SK-MEL-5 (cell line): ENCODE data around the gene APBB2. TPM values are rescaled to one million over a fixed set of nuclear protein-coding genes. Genes with fewer than 3 reads are reported as not detected.

Source experiments
- DNase-seq: peaks from one replicate; pipeline ENCODE4 v3.0.0-alpha.2; 2016; ENCODE audit warnings: low read depth, low spot score
- in situ Hi-C: cut with HindIII; loops from 2 replicates; pipeline ENCODE4 v1.10.0; 2016; ENCODE audit warnings: low sequenced_read_pairs, high pct_unique_total_duplicates, low pct_unique_long_range_greater_than_20kb
- polyA plus RNA-seq, 2 experiments: library from polyadenylated mRNA; depleted of rRNA; stranded (reverse); fragments of >200 nt; gene quantifications; 2 replicates each; pipeline ENCODE4 v1.2.3, GENCODE V29; 2015
- total RNA-seq: library from RNA; depleted of rRNA; stranded (reverse); fragments of >200 nt; shearing (Covaris generic); gene quantifications from 2 replicates; pipeline ENCODE4 v1.2.3, GENCODE V29; 2014; rRNA removed

The APBB2 gene
- 10.9 and 15.5 TPM in 2 replicates for total RNA-seq
- polyA plus RNA-seq (2015; cell fraction: cytosol; rRNA removed): 12.2 and 14.4 TPM in 2 replicates
- polyA plus RNA-seq (2015; cell fraction: nucleus; rRNA removed): 10.0 and 15.4 TPM in 2 replicates

DNA sequence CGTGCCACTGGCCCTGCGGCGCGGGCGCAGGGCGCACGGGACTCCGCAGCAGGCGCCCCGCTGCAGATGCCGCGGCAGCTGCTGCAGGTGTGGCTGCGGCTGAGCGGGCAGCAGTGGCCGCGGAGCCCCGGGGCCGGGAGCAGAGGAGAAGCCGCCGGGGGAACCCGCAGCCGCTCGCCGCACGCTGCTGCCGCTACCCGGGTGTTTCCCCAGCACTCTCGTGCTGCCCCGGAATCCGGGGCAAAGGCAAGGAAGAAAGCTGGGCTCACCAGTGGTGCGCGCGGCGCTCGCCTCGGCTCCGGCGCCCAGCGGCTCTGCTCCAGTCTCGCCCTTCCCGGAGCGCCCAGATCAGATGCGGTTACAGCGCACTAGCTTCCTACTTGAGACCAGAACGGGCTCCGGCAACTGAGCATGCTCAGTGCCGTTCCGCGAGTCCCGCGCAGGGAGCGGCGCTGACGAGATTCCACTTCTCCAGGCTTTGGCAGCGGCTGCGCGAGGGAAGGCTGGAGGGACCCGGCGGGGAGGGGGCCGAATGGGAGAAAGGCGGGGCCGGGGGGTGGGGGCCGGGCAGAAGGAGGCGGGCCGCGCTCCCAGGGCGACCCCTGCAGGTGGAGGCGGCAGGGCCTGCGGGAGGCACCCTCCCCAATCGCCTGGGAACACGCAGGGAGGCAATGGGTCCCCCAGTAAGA lies at the start of gene APBB2:
TSS of gene APBB2 (minus strand) at position 407 of the 689 bp plus-strand sequence. CDS start 181,288 bp downstream, outside the sequence.
- in situ Hi-C loops: no loop called here
- DNase-seq: peak; percentile 96

DNA sequence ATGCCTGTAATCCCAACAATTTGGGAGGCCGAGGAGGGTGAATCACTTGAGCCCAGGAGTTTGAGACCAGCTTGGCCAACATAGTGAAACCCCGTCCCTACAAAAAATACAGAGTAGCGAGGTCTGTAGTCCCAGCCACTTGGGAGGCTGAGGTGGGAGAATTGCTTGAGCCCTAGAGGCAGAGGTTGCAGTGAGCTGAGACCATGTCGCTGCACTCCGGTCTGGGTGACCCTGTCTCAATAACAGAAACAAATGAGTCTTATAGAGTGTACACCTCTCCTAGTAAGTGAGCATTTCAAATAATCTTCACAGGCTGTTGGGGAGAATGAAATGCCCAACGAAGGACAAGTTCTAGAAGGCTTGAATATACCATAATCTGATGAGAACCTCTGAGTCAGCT lies 47.9 kb upstream of the APBB2 start:
- no peak for DNase-seq
- in situ Hi-C loops: no loop called here

DNA sequence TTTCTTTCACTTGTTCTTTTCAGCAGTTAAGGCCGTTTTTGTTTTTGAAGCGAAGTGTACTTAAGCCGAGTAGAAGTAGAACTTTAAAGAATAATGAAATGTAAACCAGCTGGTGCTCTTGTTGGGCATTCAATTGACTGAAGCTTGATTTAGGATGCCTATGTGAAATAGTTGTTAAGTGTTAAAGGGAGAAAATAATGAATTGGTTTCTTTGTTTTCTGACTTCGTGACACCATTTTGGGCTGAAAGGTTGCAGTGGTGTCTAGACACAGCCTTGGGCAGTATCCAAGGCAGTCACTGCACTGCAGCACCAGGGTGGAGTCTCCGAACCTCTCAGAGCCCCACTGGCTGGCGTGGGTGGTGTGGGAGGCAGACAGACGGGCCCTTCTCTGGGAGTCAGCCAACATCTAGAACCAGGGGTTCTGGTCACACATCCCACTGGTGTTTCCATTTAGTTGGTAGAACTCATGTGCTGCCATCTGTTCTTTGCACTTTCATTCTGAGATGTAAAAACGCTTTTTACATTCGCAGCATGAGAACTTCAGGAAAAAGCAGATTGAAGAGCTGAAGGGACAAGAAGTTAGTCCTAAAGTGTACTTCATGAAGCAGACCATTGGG lies 45.9 kb upstream of the APBB2 start:
- peak; percentile 26 for DNase-seq
- in situ Hi-C loops: no loop called here

DNA sequence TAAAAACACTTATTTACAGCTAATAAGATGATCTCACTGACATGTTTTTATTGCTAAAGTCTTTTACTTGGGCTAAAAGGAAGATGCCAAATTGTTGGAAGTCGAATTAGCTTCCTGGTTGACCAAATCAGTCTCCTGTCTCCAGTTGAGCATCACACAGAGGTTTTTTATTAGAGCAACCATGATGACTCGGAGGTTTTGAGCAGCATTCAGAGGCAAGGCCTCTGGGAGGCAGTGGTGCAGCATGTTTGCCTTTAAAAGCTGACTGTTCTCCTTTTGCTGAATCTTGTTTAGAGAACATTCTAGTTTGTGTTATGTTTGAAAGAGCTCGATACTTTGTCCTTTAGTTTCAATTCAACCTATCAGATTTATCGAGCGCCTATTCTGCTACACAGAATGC lies 44.4 kb upstream of the APBB2 start:
- DNase-seq: peak; percentile 83
- in situ Hi-C loops: no loop called here

DNA sequence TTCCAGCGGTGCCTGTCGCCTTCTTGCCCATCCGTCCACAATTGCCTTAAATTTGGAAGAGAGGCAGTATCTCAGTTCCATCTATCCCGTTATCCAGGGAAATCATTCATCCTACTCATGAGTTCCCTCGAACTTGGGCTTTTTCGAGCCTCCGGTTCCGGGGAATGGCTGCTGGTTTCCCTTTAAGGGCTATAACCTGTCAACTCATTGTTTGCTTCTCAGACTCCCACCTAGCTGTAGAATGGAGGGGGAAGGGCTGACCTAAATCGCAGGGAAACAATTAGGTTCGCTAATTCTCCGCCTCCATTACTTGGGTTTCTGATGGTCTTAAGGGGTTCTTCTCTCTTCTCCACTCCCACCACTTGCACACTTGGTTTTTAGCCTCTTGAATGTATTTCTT lies 43.6 kb upstream of the APBB2 start:
- no peak for DNase-seq
- in situ Hi-C loops: no loop called here

DNA sequence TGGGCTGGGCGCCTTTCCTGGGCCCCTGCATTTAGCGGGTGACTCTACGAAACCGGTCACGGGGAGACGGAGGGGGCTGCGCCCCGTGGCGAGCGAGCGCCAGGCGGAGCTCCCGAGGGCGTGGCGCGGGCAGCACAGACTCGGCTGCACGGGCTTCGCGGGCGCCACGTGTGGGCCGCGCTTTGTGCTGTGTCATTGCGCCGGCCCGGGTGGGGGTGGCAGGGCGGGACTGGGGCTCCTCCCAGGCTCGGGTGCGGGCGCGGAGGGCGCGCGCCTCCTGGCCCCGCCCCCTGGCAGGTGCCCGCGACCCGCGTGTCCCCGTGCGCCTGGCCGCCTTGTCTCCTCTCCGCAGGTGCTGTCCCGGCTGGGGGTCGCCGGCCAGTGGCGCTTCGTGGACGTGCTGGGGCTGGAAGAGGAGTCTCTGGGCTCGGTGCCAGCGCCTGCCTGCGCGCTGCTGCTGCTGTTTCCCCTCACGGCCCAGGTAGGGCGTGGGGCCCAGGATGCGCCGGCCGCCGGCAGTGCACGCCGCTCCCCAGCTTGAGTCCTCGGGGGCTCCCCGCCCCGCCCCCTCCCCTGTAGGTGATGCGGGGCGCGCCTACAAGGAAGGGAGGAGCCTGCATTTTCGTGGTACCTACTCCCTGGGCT lies 43.0 kb upstream of the APBB2 start:
- in situ Hi-C loops: no loop called here
- no peak for DNase-seq

DNA sequence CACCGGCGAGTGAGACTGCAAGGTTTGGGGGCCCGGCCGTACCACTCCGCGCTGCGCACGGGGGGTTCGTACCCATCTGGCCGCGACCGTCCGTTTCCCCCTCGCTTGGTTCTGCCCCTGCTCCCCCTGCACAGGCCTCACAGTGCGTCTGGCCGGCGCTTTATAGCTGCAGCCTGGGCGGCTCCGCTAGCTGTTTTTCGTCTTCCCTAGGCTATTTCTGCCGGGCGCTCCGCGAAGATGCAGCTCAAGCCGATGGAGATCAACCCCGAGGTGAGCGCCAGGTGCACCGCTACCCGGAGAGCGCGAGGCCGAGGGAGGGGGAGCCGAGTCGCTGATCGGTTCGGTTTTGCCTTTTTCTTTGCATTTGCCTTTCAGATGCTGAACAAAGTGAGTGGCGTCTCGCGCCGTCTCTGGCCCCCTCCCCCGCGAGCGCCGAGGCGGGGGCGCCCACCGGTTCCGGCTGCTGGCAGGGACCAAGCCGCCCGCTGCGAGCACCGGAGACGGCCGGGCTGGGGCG lies 42.5 kb upstream of the APBB2 start, which contains the start of gene UCHL1:
TSS of gene UCHL1 (plus strand) at position 189 of the 517 bp plus-strand sequence. CDS start at position 238, 49 bp downstream.
- in situ Hi-C loops: no loop called here

DNA sequence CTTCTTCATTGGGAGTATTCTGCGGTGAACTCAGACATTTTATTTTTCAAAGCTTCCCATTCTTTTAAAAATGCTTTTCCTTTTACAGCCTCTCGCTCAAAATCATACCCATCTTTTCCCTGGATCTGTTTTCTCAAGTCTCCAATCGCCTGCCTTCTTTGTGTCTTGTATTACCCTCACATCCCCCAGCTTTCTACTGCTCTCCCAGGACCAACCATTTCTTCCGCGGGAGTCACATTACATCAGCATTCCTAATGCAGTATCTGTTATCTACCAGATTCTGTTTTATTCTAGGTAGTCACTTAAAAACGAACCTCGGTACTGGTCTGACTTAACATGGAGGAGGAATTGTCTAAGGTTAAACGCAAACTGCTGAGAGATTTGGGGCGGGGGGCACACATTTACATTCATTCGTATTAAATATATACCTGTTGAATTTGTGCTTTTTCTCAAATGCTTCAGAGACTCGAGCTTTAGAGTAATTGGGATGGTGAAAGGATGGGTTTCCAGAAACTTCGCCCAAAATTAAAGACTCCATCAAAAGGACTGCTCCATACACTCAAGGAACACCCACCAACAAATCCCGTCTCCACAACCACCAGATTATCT lies 41.9 kb upstream of the APBB2 start:
- in situ Hi-C loops: no loop called here
- no peak for DNase-seq

More for the DNA sequence above, 42.5 kb upstream of the APBB2 start, which contains the start of gene UCHL1:
- no peak for DNase-seq

DNA sequence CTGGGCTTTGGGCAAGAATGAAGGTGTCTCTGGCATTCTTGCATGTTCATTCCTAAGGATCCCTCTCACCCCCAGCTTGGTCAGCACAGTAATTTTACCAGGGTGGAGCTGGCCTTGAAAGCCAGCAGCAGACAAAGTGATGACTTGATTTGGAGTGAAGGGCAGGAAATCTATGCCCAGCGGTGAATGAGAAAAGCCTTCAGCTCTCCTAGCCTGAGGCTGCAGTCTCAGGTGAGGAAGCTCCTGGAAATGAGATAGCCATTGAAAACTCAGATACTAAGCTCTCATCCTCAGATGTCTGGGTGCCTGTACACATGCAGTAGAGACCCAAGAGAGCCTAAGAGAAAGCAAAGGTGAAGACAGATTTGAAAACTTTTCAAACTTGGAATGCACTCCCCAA lies 31.6 kb upstream of the APBB2 start:
- no peak for DNase-seq
- in situ Hi-C loops: no loop called here

DNA sequence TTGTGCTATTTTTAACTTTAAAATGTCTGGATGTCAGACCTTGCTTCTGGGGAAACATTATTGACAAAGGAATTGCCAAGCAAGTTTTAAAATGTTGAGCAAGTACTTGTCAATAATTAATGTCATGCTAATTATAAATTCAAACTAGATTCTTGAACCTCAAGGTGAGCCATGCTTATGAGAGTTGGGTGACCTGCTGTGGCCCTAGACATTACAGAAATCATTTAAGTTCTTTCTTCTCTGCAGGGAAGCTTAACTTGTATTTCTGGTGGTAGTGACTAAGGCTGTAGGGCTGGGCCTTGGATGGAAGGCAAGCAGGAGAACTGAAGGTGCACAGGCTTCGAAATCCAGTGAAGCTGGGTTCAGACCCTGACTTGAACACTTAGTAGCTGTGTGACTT lies 27.6 kb upstream of the APBB2 start:
- no peak for DNase-seq
- in situ Hi-C loops: no loop called here

DNA sequence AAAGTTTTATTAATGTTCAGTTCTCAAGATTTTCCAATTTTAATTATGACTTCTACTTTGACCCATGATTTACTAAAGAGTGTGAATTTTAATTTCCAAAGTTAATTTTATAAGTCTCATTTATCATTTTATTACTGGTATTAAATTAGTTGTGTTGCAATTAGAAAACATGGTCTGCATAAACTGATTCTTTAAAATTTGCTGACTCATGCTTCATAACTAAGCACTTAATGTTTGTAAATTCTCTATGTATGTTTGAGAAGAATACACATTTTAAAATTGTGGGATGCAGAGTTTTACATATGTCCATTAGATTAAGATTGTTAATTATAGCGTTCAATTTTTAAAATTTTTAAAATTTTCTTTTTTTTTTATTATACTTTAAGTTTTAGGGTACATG lies 22.2 kb upstream of the APBB2 start:
- no peak for DNase-seq
- in situ Hi-C loops: no loop called here

DNA sequence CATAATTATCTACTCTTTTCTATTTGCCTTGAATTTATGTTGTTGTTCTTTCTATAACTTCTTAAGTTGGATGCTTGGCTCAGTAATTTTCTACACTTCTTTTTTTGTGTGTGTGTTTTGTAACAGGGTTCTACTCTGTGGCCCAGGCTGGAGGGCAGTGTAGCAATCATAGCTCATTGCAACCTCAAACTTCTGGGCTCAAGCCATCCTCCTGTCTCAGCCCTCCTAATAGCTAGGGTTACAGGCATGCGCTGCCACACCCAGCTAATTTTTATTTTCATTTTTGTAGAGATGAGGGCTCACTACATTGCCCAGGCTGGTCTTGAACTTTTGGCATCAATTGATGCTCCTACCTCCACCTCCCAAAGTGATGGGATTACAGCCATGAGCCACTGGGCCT lies 21.7 kb upstream of the APBB2 start:
- no peak for DNase-seq
- in situ Hi-C loops: no loop called here

DNA sequence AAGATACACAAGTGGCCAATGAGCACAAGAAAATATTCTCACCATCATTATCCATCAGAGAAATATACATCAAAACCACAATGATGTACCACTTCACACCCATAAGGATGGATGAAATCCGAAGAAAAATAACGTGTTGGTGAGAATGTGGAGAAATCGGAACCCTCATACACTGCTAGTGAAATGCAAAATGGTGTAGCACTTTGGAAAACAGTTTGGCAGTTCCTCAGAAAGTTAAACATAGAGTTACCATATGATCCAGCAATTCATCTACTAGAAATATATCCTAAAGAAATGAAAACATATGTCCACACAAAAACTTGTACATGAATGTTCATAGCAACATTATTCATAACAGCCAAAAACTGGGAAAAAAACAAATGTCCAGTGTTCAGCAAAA lies 18.5 kb upstream of the APBB2 start:
- no peak for DNase-seq
- in situ Hi-C loops: no loop called here

DNA sequence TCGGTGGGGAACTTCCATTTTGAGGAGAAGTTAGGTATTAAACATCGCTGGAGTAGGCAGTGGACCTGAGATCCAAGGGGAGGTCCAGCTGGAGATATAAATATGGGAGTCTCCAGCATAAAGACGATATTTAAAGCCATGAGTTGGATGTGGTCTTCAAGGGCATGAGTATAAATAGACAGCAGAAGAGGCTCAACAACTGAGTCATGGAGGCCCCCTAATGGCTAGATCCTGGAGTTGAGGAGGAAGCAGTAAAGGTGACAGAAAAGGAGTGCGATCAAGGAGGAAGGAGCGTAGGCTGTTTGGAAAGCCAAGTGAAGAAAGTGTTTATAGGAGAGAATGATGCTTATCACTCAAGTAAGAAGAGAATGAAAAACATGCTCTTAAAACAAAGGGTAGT lies 18.1 kb upstream of the APBB2 start:
- in situ Hi-C loops: no loop called here
- peak; percentile 50 for DNase-seq

DNA sequence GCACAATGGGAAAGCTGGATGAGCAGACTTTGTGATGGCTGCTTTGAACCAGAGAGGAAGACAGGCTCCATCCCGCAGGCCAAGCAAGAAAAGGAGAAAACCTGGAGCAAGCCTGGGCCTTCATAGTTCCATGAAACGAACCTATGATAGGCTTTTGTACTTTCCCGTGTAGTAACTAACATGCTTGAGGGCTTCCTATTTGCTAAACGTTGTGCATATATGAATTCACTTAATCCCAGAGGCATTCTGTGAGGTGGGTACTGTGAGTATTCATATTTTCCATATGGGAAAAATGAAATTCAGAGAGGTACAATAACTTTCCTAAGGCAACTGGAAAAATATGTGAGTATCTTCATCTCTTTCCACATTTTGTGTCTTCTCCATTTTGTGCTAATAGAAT lies 13.6 kb upstream of the APBB2 start:
- DNase-seq: no peak
- in situ Hi-C loops: no loop called here

DNA sequence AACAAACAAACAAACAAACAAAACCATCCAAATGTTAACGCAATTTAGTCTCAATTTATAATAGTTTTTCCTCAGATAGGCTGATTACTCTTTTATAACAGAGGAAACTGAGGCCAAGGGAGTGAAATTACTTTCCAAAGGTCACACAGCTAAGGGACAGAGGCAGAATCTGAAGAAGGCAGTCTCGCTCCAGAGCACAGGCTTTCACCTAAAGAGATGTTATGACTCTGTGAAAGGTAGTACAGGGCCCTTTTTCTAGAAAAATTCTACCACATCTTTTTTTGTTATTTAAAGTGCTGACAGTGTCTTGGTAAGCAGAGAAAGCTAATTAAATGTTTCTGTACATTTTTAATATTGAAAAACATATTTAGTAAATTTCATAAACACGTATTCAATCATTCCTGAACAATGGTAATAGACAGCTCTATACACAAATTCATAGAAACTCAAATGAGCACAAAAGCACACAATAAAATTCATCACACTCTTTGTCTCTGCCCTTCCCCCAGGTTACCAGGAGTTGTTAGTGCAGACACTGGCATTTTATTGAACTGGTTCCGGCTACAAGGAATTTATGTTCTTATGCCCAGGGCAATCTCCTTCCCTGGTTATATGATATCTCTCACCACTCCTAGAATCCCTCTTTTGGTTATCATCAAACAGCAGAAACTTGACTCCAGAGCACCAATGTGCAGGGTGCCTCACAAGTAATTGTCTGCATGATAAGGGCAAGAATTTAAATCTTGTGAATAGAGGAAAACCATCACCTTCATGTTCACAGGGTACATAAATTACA lies 7.7 kb upstream of the APBB2 start:
- DNase-seq: no peak
- in situ Hi-C loops: no loop called here

DNA sequence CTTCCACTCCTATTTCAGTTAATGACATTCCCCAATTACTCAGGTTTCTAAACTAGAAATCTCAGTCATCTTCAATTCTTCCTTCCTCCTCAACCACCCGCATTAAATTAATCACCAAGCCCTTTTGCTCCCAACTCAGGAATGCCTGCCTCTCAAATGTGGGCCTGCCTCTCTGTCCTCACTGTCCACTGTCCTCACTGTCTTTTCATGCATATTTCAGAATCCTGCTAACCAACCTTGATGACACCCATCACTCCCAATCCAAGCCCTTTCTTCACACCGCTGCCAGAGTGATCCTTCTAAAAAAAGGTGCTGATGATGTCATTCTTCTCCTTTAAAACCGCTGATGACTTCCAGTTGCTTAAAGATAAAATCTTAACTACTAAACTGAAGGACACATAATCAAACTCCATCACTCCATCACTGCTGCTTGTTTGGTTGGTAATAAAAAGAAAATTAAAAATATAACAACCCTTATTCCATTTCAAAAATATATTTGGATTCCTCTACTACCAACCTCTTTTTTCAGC lies 5.1 kb upstream of the APBB2 start:
- in situ Hi-C loops: no loop called here
- no peak for DNase-seq
